Stimulated activated CD8-positive, alpha-beta memory T cell treated with anti-CD3 and anti-CD28 coated beads, Interleukin-15, amount 100 ng/mL, for 1 hour (primary cell): ENCODE results near the gene ZNF280B.
"Not testable (repeated sequence)": the region's sequence is repeated elsewhere in the genome, so short reads cannot be mapped to it uniquely, and the experiment has no call there.

ENCODE experiments used
- DNase-seq: peaks from one replicate; pipeline ENCODE4 v3.0.0-alpha.2; 2020; ENCODE audit warnings: low read depth

ZNF280B gene

GRCh38 chr22:22534604-22535415, 26.3 kb upstream of the ZNF280B start:
- DNase-seq, result no peak

- no peak for DNase-seq
Observed at GRCh38 chr22:22533863-22534262, 25.3 kb upstream of the ZNF280B start.

- no peak for DNase-seq
Observed at GRCh38 chr22:22533417-22533816, 24.9 kb upstream of the ZNF280B start.

- DNase-seq, result not testable (repeated sequence)
Observed at GRCh38 chr22:22532547-22533071, 24.1 kb upstream of the ZNF280B start.

- DNase-seq, result no peak
Observed at GRCh38 chr22:22531770-22532546, 23.4 kb upstream of the ZNF280B start.

- no peak for DNase-seq
Observed at GRCh38 chr22:22528780-22529179, 20.2 kb upstream of the ZNF280B start.

GRCh38 chr22:22527312-22527711, 18.8 kb upstream of the ZNF280B start:
- no peak for DNase-seq

GRCh38 chr22:22526125-22526912, 17.8 kb upstream of the ZNF280B start:
- DNase-seq, result no peak

- no peak for DNase-seq
Observed at GRCh38 chr22:22523494-22523893, 15.0 kb upstream of the ZNF280B start.

GRCh38 chr22:22521631-22522030, 13.1 kb upstream of the ZNF280B start:
- no peak for DNase-seq

GRCh38 chr22:22520667-22521602, 12.4 kb upstream of the ZNF280B start:
- no peak for DNase-seq

GRCh38 chr22:22520020-22520656, 11.6 kb upstream of the ZNF280B start, which contains the start of gene ZNF280A:
TSS of gene ZNF280A (minus strand) at chr22:22520270. CDS start at chr22:22515630, 4,640 bp downstream.
- no peak for DNase-seq

- DNase-seq, result no peak
Observed at GRCh38 chr22:22519591-22519990, 11.0 kb upstream of the ZNF280B start.

GRCh38 chr22:22516992-22517391, 8.4 kb upstream of the ZNF280B start:
- no peak for DNase-seq

- no peak for DNase-seq
Observed at GRCh38 chr22:22515890-22516289, 7.3 kb upstream of the ZNF280B start.

- DNase-seq, result not testable (repeated sequence)
Observed at GRCh38 chr22:22514431-22514830, 5.9 kb upstream of the ZNF280B start.

GRCh38 chr22:22513619-22514018, 5.1 kb upstream of the ZNF280B start:
- DNase-seq, result no peak

- no peak for DNase-seq
Observed at GRCh38 chr22:22512951-22513350, 4.4 kb upstream of the ZNF280B start.

GRCh38 chr22:22510833-22511232, 2.3 kb upstream of the ZNF280B start:
- DNase-seq, result not testable (repeated sequence)

GRCh38 chr22:22509912-22510311, 1.4 kb upstream of the ZNF280B start:
- DNase-seq, result not testable (repeated sequence)
